Memory B cell (primary cell): ENCODE results near the gene MYO18A.
"Not testable (repeated sequence)": the region's sequence is repeated elsewhere in the genome, so short reads cannot be mapped to it uniquely, and the experiment has no call there.

Experiments used
- ATAC-seq: fragments of 150-1000 bp; cut with Tn5 transposase; 2 replicates; pipeline ENCODE4 v1.10.0; 2021; ENCODE audit warnings: low read depth, mild to moderate bottlenecking, moderate library complexity
- DNase-seq, 2 donors: peaks; one replicate each; pipeline ENCODE4 v3.0.0; 2022; ENCODE audit warnings: low spot score in 2 of 2
- H3K27ac Mint-ChIP-seq: one replicate; pipeline ENCODE4 v1.8.0; 2022; ENCODE audit warnings: mild to moderate bottlenecking, moderate library complexity, mixed read lengths
- H3K27me3 Mint-ChIP-seq: one replicate; pipeline ENCODE4 v1.8.0; 2022; ENCODE audit warnings: mixed read lengths
- H3K36me3 Mint-ChIP-seq: one replicate; pipeline ENCODE4 v1.8.0; 2022; ENCODE audit warnings: mild to moderate bottlenecking, mixed read lengths
- H3K4me1 Mint-ChIP-seq: one replicate; pipeline ENCODE4 v1.8.0; 2022; ENCODE audit warnings: mixed read lengths
- H3K4me3 Mint-ChIP-seq: one replicate; pipeline ENCODE4 v1.8.0; 2022; ENCODE audit warnings: mild to moderate bottlenecking, moderate library complexity, mixed read lengths
- H3K9me3 Mint-ChIP-seq: one replicate; pipeline ENCODE4 v1.8.0; 2022; ENCODE audit warnings: mixed read lengths

MYO18A gene

GRCh38 chr17:29179232-29180033 lies 765 bp downstream of the MYO18A start:
- no peak overlapping the region for H3K27ac Mint-ChIP-seq

DNA sequence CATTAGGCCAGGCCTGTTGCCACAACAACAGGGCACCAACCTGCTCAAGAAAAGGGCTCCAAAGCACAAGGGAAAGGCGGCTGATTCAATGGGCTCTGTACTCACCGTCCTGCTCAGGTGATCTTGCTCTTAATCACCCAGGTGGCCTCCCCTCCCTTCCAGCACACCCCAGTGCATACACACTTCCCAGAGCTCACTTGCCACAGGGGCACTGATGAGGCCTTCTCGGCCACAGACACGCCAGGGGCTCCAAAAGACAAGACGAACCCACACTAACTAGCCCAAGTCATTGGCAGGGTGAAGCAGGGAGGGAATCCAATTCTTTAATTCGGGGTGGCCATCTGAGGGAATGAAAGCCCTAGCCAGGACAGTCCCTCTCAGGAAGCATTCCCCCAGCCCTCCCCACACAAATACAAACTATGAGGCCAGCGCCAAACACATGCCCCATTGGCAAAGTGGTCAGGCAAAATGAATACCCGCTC lies 1.4 kb downstream of the MYO18A start:
- Mint-ChIP-seq H3K9me3 (peaks cover 2% of the 10 kb centered on the region), H3K4me3 (peak overlapping the region; percentile 68), H3K27me3 (peaks cover 2% of the 10 kb centered on the region), H3K27ac (peak overlapping the region; percentile 88), H3K36me3 (no peaks in the 10 kb centered on the region), H3K4me1 (peaks cover 15% of the 10 kb centered on the region)
- no peak for DNase-seq
- ATAC-seq: no peak

More at GRCh38 chr17:29179232-29180033, 765 bp downstream of the MYO18A start:
- H3K4me3 Mint-ChIP-seq: peak overlapping the region; percentile 68
- no peak for ATAC-seq
- H3K4me1 Mint-ChIP-seq: peaks cover 15% of the 10 kb centered on the region
- peaks cover 4% of the 10 kb centered on the region for H3K9me3 Mint-ChIP-seq
- DNase-seq: no peak
- no peaks in the 10 kb centered on the region for H3K36me3 Mint-ChIP-seq
- peaks cover 2% of the 10 kb centered on the region for H3K27me3 Mint-ChIP-seq

GRCh38 chr17:29177871-29178749 lies 2.1 kb downstream of the MYO18A start:
- no peaks in the 10 kb centered on the region for H3K36me3 Mint-ChIP-seq

GRCh38 chr17:29177541-29177870 lies 2.7 kb downstream of the MYO18A start:
- Mint-ChIP-seq H3K4me1 (peaks cover 15% of the 10 kb centered on the region), H3K4me3 (peak overlapping the region; percentile 87), H3K9me3 (no peaks in the 10 kb centered on the region), H3K27ac (peak overlapping the region; percentile 88), H3K27me3 (peaks cover 2% of the 10 kb centered on the region), H3K36me3 (no peaks in the 10 kb centered on the region)
- ATAC-seq (no peak), DNase-seq (no peak)

More at GRCh38 chr17:29177871-29178749, 2.1 kb downstream of the MYO18A start:
- ATAC-seq: no peak
- Mint-ChIP-seq H3K4me3 (peak overlapping the region; percentile 87), H3K4me1 (peaks cover 15% of the 10 kb centered on the region), H3K9me3 (no peaks in the 10 kb centered on the region), H3K27ac (peak overlapping the region; percentile 88), H3K27me3 (peaks cover 2% of the 10 kb centered on the region)
- DNase-seq: no peak

DNA sequence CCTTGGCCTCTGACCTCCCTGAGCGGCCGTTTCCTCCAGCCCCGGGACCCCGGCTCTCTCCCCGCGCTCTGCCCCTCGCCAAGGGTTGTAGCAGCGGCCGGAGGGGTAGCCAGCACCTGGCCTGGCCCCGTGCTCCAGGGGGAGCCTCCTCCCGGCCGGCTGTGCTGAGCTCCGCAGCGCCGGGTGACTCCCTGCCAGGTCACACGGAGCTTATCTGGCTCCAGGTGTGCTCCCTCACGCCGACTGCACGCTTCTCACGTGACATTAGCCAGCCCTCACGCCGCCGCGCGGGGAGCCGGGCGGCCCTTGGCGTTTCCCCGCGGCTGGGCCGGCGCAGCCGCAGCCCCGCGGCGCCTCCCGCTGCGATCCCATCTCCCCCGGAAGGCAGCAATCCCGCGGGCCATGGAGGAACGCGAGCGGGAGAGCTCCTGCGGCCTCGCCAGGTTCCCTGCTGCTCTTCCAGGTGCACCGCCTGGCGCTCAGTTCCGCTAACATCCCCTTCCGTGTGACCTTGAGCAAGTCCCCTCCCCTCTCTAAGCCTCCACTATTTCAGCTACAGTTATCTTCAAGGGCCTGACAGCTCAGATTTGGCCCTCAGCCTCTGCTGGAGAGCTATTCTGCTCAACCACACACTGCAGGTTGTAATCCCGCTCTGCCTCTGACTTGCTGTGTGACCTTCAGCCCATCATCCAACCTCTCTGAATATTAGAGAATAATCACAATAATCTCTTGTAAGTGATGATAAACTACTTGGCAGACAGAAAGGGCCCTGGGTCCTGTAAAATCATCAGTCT lies 3.4 kb downstream of the MYO18A start:
- ATAC-seq (peak; percentile 65), DNase-seq (peak; percentile 24 to 51)
- H3K4me3 Mint-ChIP-seq: peak overlapping the region; percentile 87
- peaks cover 15% of the 10 kb centered on the region for H3K4me1 Mint-ChIP-seq
- H3K27ac Mint-ChIP-seq: peak overlapping the region; percentile 88
- H3K36me3 Mint-ChIP-seq: no peaks in the 10 kb centered on the region
- peaks cover 2% of the 10 kb centered on the region for H3K27me3 Mint-ChIP-seq
- H3K9me3 Mint-ChIP-seq: no peaks in the 10 kb centered on the region

GRCh38 chr17:29175349-29175748 lies 4.8 kb downstream of the MYO18A start:
- Mint-ChIP-seq H3K4me1 (peaks cover 11% of the 10 kb centered on the region), H3K27me3 (no peaks in the 10 kb centered on the region), H3K36me3 (no peaks in the 10 kb centered on the region), H3K9me3 (no peaks in the 10 kb centered on the region), H3K4me3 (no peak overlapping the region), H3K27ac (no peak overlapping the region)
- no peak for DNase-seq
- no peak for ATAC-seq

DNA sequence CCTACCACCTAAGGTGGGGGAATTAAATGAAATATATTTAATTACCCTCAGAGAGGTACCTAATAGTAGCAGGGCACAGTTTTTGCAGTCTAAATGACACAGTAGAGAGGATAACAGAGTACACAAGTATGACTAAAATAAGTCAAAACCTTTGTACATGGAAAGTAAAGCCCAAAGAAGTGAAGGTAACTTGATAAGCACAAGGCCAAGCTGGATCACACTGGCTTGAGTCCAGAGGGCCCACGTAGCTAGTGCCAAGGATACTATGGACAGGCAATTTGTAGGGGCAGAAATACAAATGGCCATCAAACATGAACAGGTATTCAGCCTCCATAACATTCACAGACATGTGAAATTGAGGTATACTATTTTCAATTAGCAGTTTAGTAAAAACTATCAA lies 7.6 kb downstream of the MYO18A start:
- Mint-ChIP-seq H3K36me3 (no peaks in the 10 kb centered on the region), H3K9me3 (no peaks in the 10 kb centered on the region), H3K4me3 (no peak overlapping the region), H3K4me1 (peaks cover 5% of the 10 kb centered on the region), H3K27ac (no peak overlapping the region), H3K27me3 (no peaks in the 10 kb centered on the region)
- ATAC-seq (no peak), DNase-seq (no peak)

GRCh38 chr17:29170682-29171081 lies 9.5 kb downstream of the MYO18A start:
- H3K27ac Mint-ChIP-seq: no peak overlapping the region
- no peak for ATAC-seq

DNA sequence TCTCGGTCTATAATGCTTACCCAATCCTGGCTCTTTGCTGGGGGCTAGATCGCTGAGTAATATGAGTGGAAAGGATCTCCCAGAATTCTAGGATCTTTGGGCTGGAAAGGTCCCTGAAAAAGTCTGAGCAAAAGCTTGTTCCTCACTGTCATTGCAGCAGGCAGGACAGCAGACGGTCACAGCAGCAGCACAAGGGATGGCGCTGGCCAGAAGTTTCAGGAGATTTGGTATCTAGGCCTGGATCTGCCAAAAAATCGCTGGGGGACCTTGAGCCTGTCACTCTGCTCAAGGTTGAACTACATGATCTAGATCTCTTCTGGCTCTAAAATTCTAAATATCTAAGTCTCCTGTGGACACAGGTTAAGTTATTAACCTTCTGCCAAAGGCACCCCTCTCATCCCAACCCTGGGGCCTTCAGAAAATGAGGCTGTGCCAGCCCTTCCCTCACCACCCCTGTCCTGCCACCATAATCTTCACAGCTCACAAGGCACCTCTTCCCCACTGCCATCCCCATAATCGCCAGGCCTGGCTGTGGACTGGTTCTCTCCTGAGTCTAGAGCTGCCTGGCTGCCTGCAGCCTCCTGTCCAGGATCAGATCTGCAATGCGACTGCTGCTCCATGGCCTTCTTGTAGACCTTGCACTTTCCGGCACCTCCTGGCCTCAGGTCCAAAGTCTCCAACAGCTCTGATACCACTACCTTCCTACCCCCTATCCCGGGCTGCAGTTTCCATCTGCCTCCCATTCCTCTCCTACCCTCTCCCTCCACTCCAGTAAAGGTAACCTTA lies 10.2 kb downstream of the MYO18A start:
- Mint-ChIP-seq H3K9me3 (no peaks in the 10 kb centered on the region), H3K4me3 (no peak overlapping the region), H3K4me1 (no peaks in the 10 kb centered on the region), H3K27ac (no peak overlapping the region), H3K27me3 (no peaks in the 10 kb centered on the region), H3K36me3 (peaks cover 4% of the 10 kb centered on the region)
- no peak for DNase-seq
- ATAC-seq: no peak

More at GRCh38 chr17:29170682-29171081, 9.5 kb downstream of the MYO18A start:
- Mint-ChIP-seq H3K9me3 (no peaks in the 10 kb centered on the region), H3K4me1 (no peaks in the 10 kb centered on the region), H3K36me3 (peaks cover 4% of the 10 kb centered on the region), H3K27me3 (no peaks in the 10 kb centered on the region), H3K4me3 (no peak overlapping the region)
- no peak for DNase-seq

GRCh38 chr17:29168759-29169126 lies 11.5 kb downstream of the MYO18A start:
- not testable (repeated sequence) for H3K36me3 Mint-ChIP-seq, H3K4me3 Mint-ChIP-seq, H3K9me3 Mint-ChIP-seq, H3K27me3 Mint-ChIP-seq, DNase-seq, ATAC-seq, H3K27ac Mint-ChIP-seq, H3K4me1 Mint-ChIP-seq

DNA sequence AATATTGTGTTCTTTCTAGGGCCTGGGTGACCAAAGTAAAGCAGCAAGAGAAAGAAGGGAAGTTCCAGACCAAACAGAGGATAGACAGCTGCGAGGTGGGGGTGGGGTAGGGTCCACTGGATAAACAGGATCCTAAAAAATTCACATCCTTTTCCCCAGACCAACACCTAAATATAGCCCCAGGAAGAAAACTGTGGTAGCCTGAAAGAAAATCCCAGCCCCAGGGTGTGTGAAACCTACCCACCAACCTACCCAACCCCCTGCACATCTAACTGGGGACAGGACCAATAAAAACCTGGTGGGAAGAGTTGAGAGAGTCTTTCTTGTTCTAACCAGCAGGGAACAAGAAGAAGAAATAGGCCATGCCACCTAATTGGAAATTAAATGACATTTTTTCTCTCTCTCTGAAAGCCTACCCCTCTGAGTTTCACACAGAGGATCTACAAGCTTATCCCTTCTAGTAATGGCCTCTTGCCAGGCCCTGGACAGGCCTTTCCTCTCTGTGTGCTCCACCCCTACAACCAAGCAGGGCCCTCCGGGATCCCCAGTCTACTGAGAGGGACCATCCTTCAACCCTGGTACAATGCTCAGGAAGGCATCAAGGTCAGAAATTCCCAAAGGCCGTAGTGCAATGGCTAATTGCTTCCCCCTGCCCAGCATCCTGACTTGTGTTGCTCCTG lies 12.0 kb downstream of the MYO18A start:
- Mint-ChIP-seq H3K9me3 (no peaks in the 10 kb centered on the region), H3K4me3 (no peak overlapping the region), H3K4me1 (no peaks in the 10 kb centered on the region), H3K27ac (no peak overlapping the region), H3K36me3 (peaks cover 10% of the 10 kb centered on the region), H3K27me3 (no peaks in the 10 kb centered on the region)
- DNase-seq: no peak
- ATAC-seq: no peak

- H3K4me1 Mint-ChIP-seq: no peaks in the 10 kb centered on the region
- no peak overlapping the region for H3K4me3 Mint-ChIP-seq
- no peaks in the 10 kb centered on the region for H3K9me3 Mint-ChIP-seq
- H3K27me3 Mint-ChIP-seq: no peaks in the 10 kb centered on the region
- H3K27ac Mint-ChIP-seq: no peak overlapping the region
- ATAC-seq (no peak), DNase-seq (no peak)
- peaks cover 10% of the 10 kb centered on the region for H3K36me3 Mint-ChIP-seq
These were observed 12.7 kb downstream of the MYO18A start for GRCh38 chr17:29167393-29168078.
